Heart right ventricle (tissue), 16 donors: Measurements from ENCODE around the gene GH1. TPM values are rescaled to one million over a fixed set of nuclear protein-coding genes. Genes with fewer than 3 reads are reported as not detected.

Source experiments
- ATAC-seq, 8 donors: fragments of 200-7000 bp; cut with Tn5 transposase; one replicate each; pipeline ENCODE4 v1.9.1; 2020; ENCODE audit warnings: mild to moderate bottlenecking in 8 of 8, moderate library complexity in 8 of 8, moderate number of reproducible peaks in 1 of 8
- DNase-seq, 2 donors: peaks; one replicate each; pipeline ENCODE4 v3.0.0-alpha.2; 2020
- H3K27ac ChIP-seq, 10 donors: fragments of 200-600 bp; sonication (generic) in 2 of 10; one replicate each; pipeline versions ENCODE4 v1.5.0 to v1.8.0; 2020 to 2022; ENCODE audit warnings: mild to moderate bottlenecking in 3 of 10
- H3K27me3 ChIP-seq, 7 donors: fragments of 200-600 bp; one replicate each; pipeline ENCODE4 v1.8.0; 2021 to 2022; ENCODE audit warnings: mild to moderate bottlenecking in 2 of 7
- H3K36me3 ChIP-seq, 9 donors: fragments of 200-600 bp; sonication (generic) in 1 of 9; one replicate each; pipeline versions ENCODE4 v1.5.0 to v1.8.0; 2020 to 2022; ENCODE audit warnings: mild to moderate bottlenecking in 2 of 9
- H3K4me1 ChIP-seq, 9 donors: fragments of 200-600 bp; sonication (generic) in 1 of 9; one replicate each; pipeline versions ENCODE4 v1.5.0 to v1.8.0; 2020 to 2022; ENCODE audit warnings: mild to moderate bottlenecking in 4 of 9
- H3K4me3 ChIP-seq, 10 donors: fragments of 200-600 bp; sonication (generic) in 2 of 10; one replicate each; pipeline versions ENCODE4 v1.5.0 to v1.8.0; 2020 to 2022; ENCODE audit warnings: mild to moderate bottlenecking in 7 of 10, moderate library complexity in 2 of 10
- H3K9me3 ChIP-seq, 11 donors: fragments of 200-600 bp in 10 of 11; sonication (generic) in 2 of 11; one replicate each; pipeline versions ENCODE4 v1.5.0 to v1.8.0; 2013 to 2022; ENCODE audit warnings: mild to moderate bottlenecking in 2 of 11, control low read depth in 1 of 11, moderate library complexity in 1 of 11
- WGBS, 2 donors: extraction: QIAGEN DNeasy Blood & Tissue Kit; methylation state at CpG; one replicate each; pipeline ENCODE4 v1.1.7; 2013; ENCODE audit warnings: inconsistent platforms in 1 of 2; 5-methylcytosine and 5-hydroxymethylcytosine counted together
- intact Hi-C, 10 donors: fragments of 100-400 bp; cut with DNase I; formaldehyde crosslinking; loops; one replicate each; pipeline versions ENCODE4 v1.11.1 to v1.14.2; 2022
- polyA plus RNA-seq, 2 donors: library from polyadenylated mRNA; stranded (reverse); fragments of 200-250 nt; gene quantifications; one replicate each; pipeline ENCODE4 v1.2.3, GENCODE V29; 2013
- total RNA-seq, 10 donors: library from RNA; stranded (reverse); fragmentation: NEBNext Ultra II Directional in 3 of 10; extraction: Animal tissue kit (Norgen Biotek cat#: 25700) in 3 of 10; gene quantifications; one replicate each; pipeline versions ENCODE4 v1.2.1 to v1.2.4, GENCODE V29; 2021 to 2023
- TF ChIP-seq, protein P1 (sequence below), 9 donors: fragments of 200-600 bp; sonication (generic) in 2 of 9; IDR thresholded peaks; one replicate each; pipeline versions ENCODE4 v1.5.0 to v1.8.0; 2021 to 2022; ENCODE audit warnings: antibody characterized with exemption in 9 of 9, mild to moderate bottlenecking in 5 of 9, moderate library complexity in 1 of 9
- donor health status: Arrhythmogenic right ventricular cardiomyopathy.
- donor health status: ischemic (EF 13 %, LVEDD 7.1; RV severe dilation, severe dysfunction).
- donor health status: healthy with polysubstance abuse.
- donor health status: DM: no; HTN: yes; CAD: no.
- donor health status: DM: no; HTN: no; CAD: no.
- donor health status: ischemic (EF 25% LVEDD 6.9; RV normal size, moderate dysfunction).
- donor health status: ischemic (EF 25% LVEDD 5.7; RV mildly dilated, moderate dysfunction).
- donor health status: healthy.
- donor health status: DM: yes; HTN: yes; CAD: no.
- donor health status: Ischemic cardiomyopathy.
- donor health status: ischemic (EF 35%, LVEDD 5.7; RV mildly dilated, moderate dysfunction).
- donor health status: nonischemic (EF 11% LVEDD 7.7; RV severe dilation, severe dysfunction).
- donor health status: DM: yes; HTN: yes; CAD: no.
- donor health status: PGD.
- donor health status: ischemic (EF 29% LVEDD 5.4; RV normal size, mild dysfunction).
- donor health status: nonischemic (EF 23%, LVEDD 6.1; RV moderate dilation, normal function).

GH1 gene
- total and polyA plus RNA-seq, 12 donors, result not detected

DNA sequence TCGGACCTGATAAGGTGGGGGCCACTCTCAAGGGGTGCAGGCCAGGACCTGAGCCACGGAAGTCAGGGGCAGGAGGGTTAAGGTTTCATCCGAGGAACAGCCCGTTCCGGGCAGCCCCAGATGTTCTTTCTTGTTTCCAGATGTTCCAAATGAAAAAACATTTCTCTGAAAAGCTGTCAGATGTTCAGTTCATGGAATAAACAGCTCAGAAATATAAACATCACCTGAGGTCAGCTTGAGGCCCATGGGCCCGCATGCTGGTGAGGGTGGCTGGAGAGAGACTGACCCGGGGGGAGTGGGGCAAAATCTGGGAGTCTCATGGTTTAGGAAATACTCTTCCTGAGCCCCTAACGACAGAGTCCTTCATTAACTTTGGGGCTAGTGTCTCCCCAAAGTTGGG is 15.0 kb upstream of the GH1 start:
- TF ChIP-seq, protein P1, sequence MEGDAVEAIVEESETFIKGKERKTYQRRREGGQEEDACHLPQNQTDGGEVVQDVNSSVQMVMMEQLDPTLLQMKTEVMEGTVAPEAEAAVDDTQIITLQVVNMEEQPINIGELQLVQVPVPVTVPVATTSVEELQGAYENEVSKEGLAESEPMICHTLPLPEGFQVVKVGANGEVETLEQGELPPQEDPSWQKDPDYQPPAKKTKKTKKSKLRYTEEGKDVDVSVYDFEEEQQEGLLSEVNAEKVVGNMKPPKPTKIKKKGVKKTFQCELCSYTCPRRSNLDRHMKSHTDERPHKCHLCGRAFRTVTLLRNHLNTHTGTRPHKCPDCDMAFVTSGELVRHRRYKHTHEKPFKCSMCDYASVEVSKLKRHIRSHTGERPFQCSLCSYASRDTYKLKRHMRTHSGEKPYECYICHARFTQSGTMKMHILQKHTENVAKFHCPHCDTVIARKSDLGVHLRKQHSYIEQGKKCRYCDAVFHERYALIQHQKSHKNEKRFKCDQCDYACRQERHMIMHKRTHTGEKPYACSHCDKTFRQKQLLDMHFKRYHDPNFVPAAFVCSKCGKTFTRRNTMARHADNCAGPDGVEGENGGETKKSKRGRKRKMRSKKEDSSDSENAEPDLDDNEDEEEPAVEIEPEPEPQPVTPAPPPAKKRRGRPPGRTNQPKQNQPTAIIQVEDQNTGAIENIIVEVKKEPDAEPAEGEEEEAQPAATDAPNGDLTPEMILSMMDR (IDR thresholded peaks at IDR 0.05), result no peak
- Histone ChIP-seq H3K4me1 (peaks cover 0 to 32% (median 24%) of the 10 kb centered on the region in 9 donors), H3K27me3 (peaks cover 0 to 2% (median 0%) of the 10 kb centered on the region in 7 donors), H3K4me3 (no peak overlapping the region), H3K9me3 (no peaks in the 10 kb centered on the region), H3K36me3 (peaks cover 0 to 11% (median 0%) of the 10 kb centered on the region in 9 donors), H3K27ac (no peak overlapping the region)
- DNase-seq (no peak), ATAC-seq (no peak)
- intact Hi-C loops, result loop anchor here in 4 of 10 donors (5.0 kb wide), 2 partner anchors 49 to 54 kb away; no protein-coding TSS in a partner anchor
- WGBS, 2 donors, result 87 to 89% methylated on average over 8 of the region's 8 CpGs

DNA sequence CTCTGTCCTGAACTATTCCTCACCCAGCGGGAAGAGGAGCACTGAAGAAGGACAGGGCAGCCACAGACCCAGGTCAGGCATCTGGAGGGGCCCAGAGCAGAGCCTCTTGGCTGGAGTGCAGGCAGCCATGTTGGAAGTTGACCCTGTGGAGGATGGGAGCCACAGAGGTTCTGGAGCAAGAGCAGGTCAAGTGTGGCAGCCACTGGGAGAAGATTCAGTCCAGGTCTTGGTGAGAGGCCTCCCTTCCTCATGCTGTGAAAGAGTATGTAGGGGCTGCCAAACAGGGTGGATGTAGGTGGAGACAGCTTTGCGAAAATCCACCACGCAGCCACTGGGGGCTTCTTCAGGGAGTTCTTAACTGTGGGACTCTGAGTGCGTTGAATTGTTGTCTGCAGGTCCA is 14.1 kb upstream of the GH1 start:
- TF ChIP-seq, protein P1 (IDR thresholded peaks at IDR 0.05), result no peak
- Histone ChIP-seq H3K4me1 (peaks cover 0 to 30% (median 24%) of the 10 kb centered on the region in 9 donors), H3K9me3 (no peaks in the 10 kb centered on the region), H3K36me3 (peaks cover 0 to 12% (median 0%) of the 10 kb centered on the region in 9 donors), H3K4me3 (no peak overlapping the region), H3K27ac (peak overlapping the region in 8 of 10 donors; percentile 65 to 88 (median 78)), H3K27me3 (peaks cover 0 to 2% (median 0%) of the 10 kb centered on the region in 7 donors)
- ATAC-seq (no peak), DNase-seq (no peak)
- intact Hi-C loops, result loop anchor here in 4 of 10 donors (5.0 kb wide), 2 partner anchors 50 to 55 kb away; no protein-coding TSS in a partner anchor
- WGBS, 2 donors, result 95% methylated on average over 4 of the region's 4 CpGs

DNA sequence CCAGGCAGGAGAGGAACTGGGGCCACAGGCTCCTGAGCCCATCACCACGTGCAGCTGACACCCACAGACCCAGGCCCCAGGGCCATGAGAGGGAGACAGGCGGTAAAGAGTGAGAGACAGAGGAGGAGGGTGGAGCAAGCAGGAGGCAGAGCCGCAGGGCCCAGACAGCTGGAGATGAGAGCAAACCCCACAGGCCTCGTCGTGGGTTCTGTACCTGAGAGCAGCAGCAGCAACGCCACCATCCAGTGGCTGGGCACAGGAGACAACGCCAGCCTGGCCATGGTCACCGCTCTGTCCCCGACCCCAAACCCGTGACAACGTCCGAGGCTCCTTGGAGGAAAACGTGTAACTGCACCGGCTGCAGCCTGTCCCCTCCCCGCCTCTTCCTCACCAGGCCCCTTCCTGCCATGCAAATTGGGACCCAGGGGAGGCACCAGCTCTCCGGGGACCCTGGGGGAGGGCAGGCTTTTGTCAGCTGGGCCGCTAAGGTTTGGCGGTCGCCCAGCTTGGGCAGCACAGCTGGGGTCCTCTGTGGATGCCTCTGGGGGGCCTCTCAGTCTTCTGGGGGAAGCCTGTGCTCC is 13.4 kb upstream of the GH1 start, which contains the start of gene CD79B:
Gene CD79B, minus strand, starts transcription at position 351 of the 581 bp plus-strand sequence. Its CDS starts 70 bp downstream, at position 281.
- H3K4me3 ChIP-seq, result peak within 1 kb of the TSS in 9 of 10 donors; percentile 13 to 48 (median 39)
- ATAC-seq (peak in 7 of 8 donors; percentile 4 to 52 (median 27)), DNase-seq (peak in 1 of 2 donors; percentile 21)
- peaks cover 0 to 12% (median 0%) of the 10 kb centered on the region in 9 donors for H3K36me3 ChIP-seq
- peaks cover 0 to 2% (median 0%) of the 10 kb centered on the region in 7 donors for H3K27me3 ChIP-seq
- 50 to 54% methylated on average over 19 of the region's 19 CpGs for WGBS, 2 donors
- intact Hi-C loops, result loop anchor here in 4 of 10 donors (5.0 kb wide), 2 partner anchors 50 to 55 kb away; no protein-coding TSS in a partner anchor
- H3K4me1 ChIP-seq, result peaks cover 0 to 30% (median 24%) of the 10 kb centered on the region in 9 donors
- no peaks in the 10 kb centered on the region for H3K9me3 ChIP-seq
- peak within 1 kb of the TSS; percentile 65 to 88 (median 76) for H3K27ac ChIP-seq
- TF ChIP-seq, protein P1 (IDR thresholded peaks at IDR 0.05), result no peak

DNA sequence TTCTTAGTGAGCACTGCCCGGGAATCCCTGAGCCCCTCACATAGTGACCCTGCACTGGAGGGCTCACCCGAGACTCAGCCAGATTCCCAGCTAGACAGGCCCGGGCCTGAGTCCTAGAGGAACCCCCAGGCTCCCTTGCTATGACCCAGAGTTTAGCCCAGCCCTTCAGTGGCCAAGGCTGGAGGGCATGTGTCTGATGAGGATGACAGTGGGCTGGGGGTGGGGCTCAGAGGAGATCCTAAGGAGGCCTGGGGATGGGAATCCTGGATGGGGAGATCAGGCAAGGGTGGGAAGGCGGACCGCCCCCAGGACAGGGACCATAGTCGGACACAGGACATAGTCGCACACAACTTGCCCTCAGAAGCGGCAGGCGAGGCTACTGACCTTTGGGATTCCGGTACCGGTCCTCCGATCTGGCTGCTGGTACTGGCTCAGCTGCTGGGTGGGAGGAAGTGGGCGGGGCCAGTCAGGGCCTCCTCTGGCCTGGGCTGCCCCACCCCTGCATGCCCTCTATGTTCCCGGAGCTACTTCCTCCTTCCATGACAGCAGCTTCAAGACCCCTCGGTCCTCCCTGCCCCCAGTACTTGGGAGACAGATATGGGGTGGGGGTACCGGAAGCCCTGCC is 12.4 kb upstream of the GH1 start:
- TF ChIP-seq, protein P1 (IDR thresholded peaks at IDR 0.05), result no peak
- H3K36me3 ChIP-seq, result peaks cover 0 to 12% (median 0%) of the 10 kb centered on the region in 9 donors
- no peaks in the 10 kb centered on the region for H3K9me3 ChIP-seq
- WGBS, 2 donors, result 51 to 58% methylated on average over 16 of the region's 16 CpGs
- DNase-seq (peak; percentile 77 to 84), ATAC-seq (peak; percentile 85 to 96 (median 89))
- H3K27me3 ChIP-seq, result peaks cover 0 to 2% (median 0%) of the 10 kb centered on the region in 7 donors
- intact Hi-C loops, result loop anchor here in 4 of 10 donors (5.0 kb wide), 2 partner anchors 51 to 56 kb away; no protein-coding TSS in a partner anchor
- H3K4me1 ChIP-seq, result peaks cover 0 to 30% (median 24%) of the 10 kb centered on the region in 9 donors
- peak overlapping the region; percentile 65 to 88 (median 76) for H3K27ac ChIP-seq
- H3K4me3 ChIP-seq, result peak overlapping the region in 9 of 10 donors; percentile 13 to 48 (median 39)
